IPS DF 4.7 (cell line): ENCODE measurements around the gene HSPA12A.
"Not testable (repeated sequence)": the region's sequence is repeated elsewhere in the genome, so short reads cannot be mapped to it uniquely, and the experiment has no call there.

Experiments
- DNase-seq: peaks from one replicate; pipeline ENCODE4 v3.0.0-alpha.2; 2013; ENCODE audit warnings: low spot score; ENCODE audit errors: extremely low read depth

The HSPA12A gene

GRCh38 chr10:116718058-116718457 is 24.3 kb downstream of the HSPA12A start:
- no peak for DNase-seq

- no peak for DNase-seq
Measured at GRCh38 chr10:116716381-116716780, 26.0 kb downstream of the HSPA12A start.

- no peak for DNase-seq
Measured at GRCh38 chr10:116715839-116716377, 26.5 kb downstream of the HSPA12A start.

- DNase-seq: no peak
Measured at GRCh38 chr10:116715341-116715740, 27.0 kb downstream of the HSPA12A start.

GRCh38 chr10:116713846-116714245 is 28.5 kb downstream of the HSPA12A start:
- no peak for DNase-seq

GRCh38 chr10:116712989-116713543 is 29.3 kb downstream of the HSPA12A start:
- no peak for DNase-seq

- no peak for DNase-seq
Measured at GRCh38 chr10:116712519-116712918, 29.8 kb downstream of the HSPA12A start.

- not testable (repeated sequence) for DNase-seq
Measured at GRCh38 chr10:116711803-116712202, 30.6 kb downstream of the HSPA12A start.

GRCh38 chr10:116710076-116710475 is 32.3 kb downstream of the HSPA12A start:
- no peak for DNase-seq

- no peak for DNase-seq
Measured at GRCh38 chr10:116708877-116709276, 33.5 kb downstream of the HSPA12A start.

- no peak for DNase-seq
Measured at GRCh38 chr10:116708391-116708821, 34.0 kb downstream of the HSPA12A start.

- no peak for DNase-seq
Measured at GRCh38 chr10:116707981-116708380, 34.4 kb downstream of the HSPA12A start.

- DNase-seq: no peak
Measured at GRCh38 chr10:116706281-116706680, 36.1 kb downstream of the HSPA12A start.

GRCh38 chr10:116705498-116705897 is 36.9 kb downstream of the HSPA12A start:
- no peak for DNase-seq

GRCh38 chr10:116704926-116705325 is 37.4 kb downstream of the HSPA12A start:
- no peak for DNase-seq

GRCh38 chr10:116702165-116702564 is 40.2 kb downstream of the HSPA12A start:
- DNase-seq: no peak

- no peak for DNase-seq
Measured at GRCh38 chr10:116699471-116700150, 42.8 kb downstream of the HSPA12A start.

GRCh38 chr10:116699049-116699448 is 43.3 kb downstream of the HSPA12A start:
- no peak for DNase-seq

- DNase-seq: no peak
Measured at GRCh38 chr10:116698364-116698763, 44.0 kb downstream of the HSPA12A start.

- no peak for DNase-seq
Measured at GRCh38 chr10:116697816-116698215, 44.5 kb downstream of the HSPA12A start.

- no peak for DNase-seq
Measured at GRCh38 chr10:116696919-116697318, 45.4 kb downstream of the HSPA12A start.

- DNase-seq: no peak
Measured at GRCh38 chr10:116694927-116695268, 47.5 kb downstream of the HSPA12A start.
